GM13976 (cell line): ENCODE measurements around the gene HRH2.
"Not testable (repeated sequence)": the region's sequence is repeated elsewhere in the genome, so short reads cannot be mapped to it uniquely, and the experiment has no call there.

Source experiments
- DNase-seq: peaks from one replicate; pipeline ENCODE4 v3.0.0; 2012; ENCODE audit warnings: low spot score
- in situ Hi-C: fragments of 300-500 bp; cut with MboI; formaldehyde crosslinking; loops from one replicate; pipeline ENCODE4 v1.12.0; 2022; ENCODE audit warnings: low sequenced_read_pairs, mixed read lengths, inconsistent platforms; ENCODE audit not compliant: unreplicated experiment
- TF ChIP-seq, protein P1 (sequence below): IDR thresholded peaks from 2 replicates; pipeline ENCODE4 v1.5.1; 2012; ENCODE audit warnings: borderline replicate concordance, mild to moderate bottlenecking; ENCODE audit not compliant: insufficient read depth; ENCODE audit errors: extremely low read depth, missing control alignments, control extremely low read depth

Gene HRH2

DNA sequence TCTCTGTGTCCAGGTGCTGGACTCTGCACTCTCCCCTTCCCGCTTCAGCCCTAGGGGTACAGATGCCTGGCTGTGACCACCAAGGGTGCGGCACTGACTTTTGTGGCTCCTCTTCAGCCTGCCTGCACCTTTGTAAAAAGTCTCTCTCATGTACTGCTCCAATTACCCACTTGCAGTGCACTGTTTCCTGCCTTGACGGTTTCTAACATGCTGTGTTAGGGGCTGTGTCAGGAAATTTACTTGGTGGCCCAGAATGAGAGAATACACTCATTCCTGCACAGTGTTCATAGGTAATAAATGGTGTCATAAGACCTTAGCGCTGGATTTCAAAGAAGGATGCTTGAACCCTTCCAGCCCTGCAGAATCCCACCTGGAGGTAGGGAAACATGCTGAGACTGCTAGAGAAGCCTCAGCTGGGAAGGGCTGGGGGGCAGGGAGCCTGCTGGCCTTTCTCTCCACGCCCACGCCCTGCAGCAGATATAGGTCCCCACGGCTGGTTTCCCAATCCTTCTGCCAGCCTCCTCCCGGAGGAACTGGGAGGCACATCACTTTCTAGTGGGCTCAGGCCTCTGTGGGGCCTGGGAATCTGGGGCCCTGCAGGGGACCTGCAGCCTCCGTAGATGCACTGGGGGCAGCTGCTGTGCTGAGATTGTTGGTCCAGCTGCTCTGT is 17.6 kb upstream of the HRH2 start:
- DNase-seq, result no peak
- in situ Hi-C loops, result no loop called here
- TF ChIP-seq, protein P1, sequence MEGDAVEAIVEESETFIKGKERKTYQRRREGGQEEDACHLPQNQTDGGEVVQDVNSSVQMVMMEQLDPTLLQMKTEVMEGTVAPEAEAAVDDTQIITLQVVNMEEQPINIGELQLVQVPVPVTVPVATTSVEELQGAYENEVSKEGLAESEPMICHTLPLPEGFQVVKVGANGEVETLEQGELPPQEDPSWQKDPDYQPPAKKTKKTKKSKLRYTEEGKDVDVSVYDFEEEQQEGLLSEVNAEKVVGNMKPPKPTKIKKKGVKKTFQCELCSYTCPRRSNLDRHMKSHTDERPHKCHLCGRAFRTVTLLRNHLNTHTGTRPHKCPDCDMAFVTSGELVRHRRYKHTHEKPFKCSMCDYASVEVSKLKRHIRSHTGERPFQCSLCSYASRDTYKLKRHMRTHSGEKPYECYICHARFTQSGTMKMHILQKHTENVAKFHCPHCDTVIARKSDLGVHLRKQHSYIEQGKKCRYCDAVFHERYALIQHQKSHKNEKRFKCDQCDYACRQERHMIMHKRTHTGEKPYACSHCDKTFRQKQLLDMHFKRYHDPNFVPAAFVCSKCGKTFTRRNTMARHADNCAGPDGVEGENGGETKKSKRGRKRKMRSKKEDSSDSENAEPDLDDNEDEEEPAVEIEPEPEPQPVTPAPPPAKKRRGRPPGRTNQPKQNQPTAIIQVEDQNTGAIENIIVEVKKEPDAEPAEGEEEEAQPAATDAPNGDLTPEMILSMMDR, result no peak

DNA sequence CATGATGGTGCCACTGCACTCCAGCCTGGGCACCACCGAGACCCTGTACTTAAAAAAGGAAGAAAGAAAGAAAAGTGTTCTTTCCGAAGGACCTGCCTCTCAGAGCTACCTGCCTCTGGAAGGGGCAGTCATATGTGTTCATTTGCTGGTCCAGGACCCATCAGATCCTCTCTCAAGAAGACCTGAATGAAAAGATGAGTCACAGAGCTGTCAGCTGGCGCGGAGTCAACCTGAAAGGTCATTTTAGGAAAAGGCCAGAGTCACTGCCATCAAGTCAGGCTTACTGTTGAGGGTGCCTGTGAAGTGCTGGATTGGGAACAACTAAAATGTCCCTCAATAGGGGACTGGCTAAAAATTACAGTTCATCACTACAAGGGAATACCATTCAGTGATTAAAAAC is 14.9 kb upstream of the HRH2 start:
- no peak for DNase-seq
- TF ChIP-seq, protein P1, result no peak
- in situ Hi-C loops, result no loop called here

DNA sequence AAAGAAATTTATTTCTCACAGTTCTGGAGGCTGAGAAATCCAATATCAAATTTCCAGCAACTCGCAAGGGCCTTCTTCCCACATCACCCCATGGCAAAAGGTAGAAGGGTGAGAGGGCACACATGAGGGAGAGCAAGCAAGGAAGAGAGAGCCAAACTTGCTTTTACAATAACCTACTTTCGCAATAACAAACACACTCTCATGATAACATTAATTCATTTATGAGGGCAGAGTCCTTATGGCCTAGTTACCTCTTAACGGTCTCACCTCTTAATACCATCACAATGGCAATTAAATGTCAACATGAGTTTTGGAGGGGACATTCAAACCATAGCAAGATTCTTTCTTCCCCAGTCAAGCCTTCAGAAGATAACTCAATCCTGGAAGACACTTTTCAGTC is 11.6 kb upstream of the HRH2 start:
- TF ChIP-seq, protein P1, result no peak
- in situ Hi-C loops, result no loop called here
- DNase-seq, result no peak

DNA sequence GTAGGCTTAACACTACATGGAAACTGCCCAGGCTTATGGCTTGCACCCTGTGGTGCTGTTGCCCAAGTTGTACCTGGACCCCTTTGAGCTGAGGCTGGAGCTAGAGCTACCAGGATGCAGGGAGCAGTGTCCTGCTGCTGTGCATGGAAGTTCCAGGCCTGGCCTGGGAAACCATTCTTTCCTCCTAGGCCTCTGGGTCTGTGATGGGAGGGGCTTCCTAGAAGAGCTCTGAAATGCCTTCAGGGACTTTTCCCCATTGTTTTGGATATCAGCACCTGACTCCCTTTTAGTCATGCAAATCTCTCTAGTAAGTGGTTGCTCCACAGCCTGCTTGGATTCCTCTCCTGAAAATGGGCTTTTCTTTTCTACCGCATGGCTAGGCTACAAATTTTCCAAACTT is 7.9 kb upstream of the HRH2 start:
- in situ Hi-C loops, result no loop called here
- TF ChIP-seq, protein P1, result no peak
- no peak for DNase-seq

DNA sequence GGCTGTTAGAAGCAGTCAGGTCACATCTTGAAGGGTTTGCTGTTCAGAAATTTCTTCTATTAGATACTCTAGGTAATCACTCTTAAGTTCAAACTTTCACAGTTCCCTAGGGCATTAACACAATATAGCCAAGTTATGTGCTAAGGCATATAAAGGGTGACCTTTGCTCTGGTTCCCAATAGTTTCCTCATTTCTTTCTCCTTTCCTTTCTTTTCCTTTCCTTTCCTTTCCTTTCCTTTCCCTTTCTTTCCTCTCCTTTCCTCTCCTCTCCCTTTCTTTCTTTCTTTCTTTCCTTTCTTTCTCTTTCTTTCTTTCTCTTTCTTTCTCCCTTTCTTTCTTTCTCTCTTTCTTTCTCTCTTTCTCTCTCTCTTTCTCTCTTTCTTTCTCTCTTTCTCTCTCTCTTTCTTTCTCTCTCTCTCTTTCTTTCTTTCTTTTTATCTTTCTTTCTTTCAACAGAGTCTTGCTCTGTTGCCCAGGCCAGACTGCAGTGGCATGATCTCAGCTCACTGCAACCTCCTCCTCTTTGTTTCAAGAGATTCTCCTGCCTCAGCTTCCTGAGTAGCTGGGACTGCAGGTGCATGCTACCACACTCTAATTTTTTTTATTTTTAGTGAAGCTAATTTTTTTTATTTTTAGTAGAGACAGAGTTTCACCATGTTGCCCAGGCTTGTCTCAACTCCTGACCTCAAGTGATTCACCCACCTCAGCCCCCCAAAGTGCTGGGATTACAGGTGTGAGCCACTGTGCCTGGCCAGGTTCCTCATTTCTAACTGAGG is 7.3 kb upstream of the HRH2 start:
- not testable (repeated sequence) for DNase-seq

DNA sequence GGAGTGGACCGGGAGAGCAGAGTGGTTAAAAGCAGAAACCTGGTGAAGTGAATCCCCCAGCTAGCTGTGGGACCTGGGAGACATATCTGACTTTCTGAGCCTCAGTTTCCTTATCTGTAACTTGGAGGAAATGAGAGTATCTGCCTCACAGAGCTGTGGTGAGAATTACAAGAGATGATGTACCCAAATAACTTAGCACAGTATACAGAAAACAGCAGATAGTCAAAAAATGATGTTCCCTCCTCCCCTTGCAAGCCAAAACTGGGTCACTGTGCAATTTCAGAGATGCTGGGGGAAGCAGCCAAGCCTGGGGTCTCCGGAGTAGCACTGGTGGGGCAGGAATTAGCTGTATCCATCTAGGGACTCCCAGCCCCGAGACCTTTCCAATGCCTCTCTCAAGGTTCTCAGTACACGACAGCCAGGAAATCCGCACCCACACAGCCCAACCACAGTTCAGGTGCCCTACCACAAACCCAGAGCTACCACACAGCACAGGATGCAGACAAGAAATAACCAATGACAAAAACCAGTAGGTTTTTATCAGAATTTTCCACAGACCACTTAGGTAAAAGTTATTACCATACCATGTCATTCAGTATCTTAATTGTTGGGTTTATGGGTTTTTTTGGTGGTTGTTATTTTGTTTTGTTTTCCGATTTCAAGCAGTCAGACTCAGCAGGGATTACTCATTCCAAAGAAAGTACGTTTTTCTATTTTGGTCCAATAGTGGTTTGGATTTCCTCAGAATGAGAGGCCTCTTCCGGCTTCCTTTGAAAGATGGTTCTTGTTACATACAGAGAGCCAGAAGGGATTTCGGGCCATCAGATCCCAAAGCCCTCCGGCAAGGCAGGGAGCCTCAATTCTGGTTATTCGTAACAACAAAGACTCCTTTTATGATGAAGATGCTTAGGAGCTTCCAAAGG is 4.9 kb upstream of the HRH2 start:
- TF ChIP-seq, protein P1, result no peak
- no peak for DNase-seq
- in situ Hi-C loops, result no loop called here

More for the DNA sequence above, 7.3 kb upstream of the HRH2 start:
- in situ Hi-C loops, result not testable (repeated sequence)

DNA sequence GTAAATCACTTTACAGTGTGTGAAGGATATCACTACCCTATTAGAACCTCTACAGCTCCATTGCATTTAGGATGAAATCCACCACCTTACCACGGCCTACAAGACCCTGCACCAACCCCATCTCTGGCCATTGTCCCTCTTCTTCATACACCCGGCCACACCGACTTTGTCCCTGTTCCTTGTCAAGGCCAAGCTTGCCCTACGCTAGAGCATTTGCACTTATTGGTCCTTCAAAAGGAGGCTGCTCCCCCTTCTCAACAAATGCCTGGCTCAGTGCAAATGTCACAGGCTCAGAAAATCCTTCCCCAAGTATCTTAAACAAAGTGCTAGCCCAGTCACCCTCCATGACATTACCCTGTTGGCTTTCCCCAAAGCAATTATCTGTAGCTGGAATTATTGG is 4.1 kb upstream of the HRH2 start:
- in situ Hi-C loops, result no loop called here
- no peak for DNase-seq
- TF ChIP-seq, protein P1, result no peak
